Measurements from ENCODE around the gene DCAF6. TPM values are rescaled to one million over a fixed set of nuclear protein-coding genes. Genes with fewer than 3 reads are reported as not detected.

Gene DCAF6
- total RNA-seq, 2 donors from 2014 or later: 30.7 to 42.8 TPM

DNA sequence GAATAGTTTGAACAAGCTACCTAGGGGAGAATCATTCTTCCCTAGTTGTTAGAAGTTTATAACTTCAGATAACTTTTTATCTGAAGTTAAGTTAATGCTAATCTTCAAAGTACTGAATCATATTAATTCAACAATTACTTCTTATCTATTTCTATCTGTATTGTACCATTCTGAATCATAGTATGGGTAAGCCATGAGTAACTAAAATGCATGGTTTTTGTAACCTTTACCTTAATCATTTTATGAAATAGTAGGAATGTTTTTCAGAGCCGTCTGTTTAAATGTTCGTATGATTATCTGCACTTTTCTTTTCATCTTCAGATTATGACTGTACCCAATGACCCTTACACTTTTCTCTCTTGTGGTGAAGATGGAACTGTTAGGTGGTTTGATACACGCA is 50.7 kb downstream of the DCAF6 start:
- Histone ChIP-seq H3K27me3 (no peaks in the 10 kb centered on the region), H3K4me1 (no peaks in the 10 kb centered on the region), H3K9me3 (no peaks in the 10 kb centered on the region), H3K27ac (no peak overlapping the region), H3K4me3 (no peak overlapping the region), H3K36me3 (replicated peaks in 1 of 2; ENCODE audit: insufficient read depth in 1 of 2, low read depth in 2 of 2) (peaks cover 0 to 4% of the 10 kb centered on the region in 2 donors)
- ATAC-seq (no peak), DNase-seq (no peak)
- TF ChIP-seq POLR2A (IDR thresholded peaks at IDR 0.05): no peak
- TF ChIP-seq, protein P1, sequence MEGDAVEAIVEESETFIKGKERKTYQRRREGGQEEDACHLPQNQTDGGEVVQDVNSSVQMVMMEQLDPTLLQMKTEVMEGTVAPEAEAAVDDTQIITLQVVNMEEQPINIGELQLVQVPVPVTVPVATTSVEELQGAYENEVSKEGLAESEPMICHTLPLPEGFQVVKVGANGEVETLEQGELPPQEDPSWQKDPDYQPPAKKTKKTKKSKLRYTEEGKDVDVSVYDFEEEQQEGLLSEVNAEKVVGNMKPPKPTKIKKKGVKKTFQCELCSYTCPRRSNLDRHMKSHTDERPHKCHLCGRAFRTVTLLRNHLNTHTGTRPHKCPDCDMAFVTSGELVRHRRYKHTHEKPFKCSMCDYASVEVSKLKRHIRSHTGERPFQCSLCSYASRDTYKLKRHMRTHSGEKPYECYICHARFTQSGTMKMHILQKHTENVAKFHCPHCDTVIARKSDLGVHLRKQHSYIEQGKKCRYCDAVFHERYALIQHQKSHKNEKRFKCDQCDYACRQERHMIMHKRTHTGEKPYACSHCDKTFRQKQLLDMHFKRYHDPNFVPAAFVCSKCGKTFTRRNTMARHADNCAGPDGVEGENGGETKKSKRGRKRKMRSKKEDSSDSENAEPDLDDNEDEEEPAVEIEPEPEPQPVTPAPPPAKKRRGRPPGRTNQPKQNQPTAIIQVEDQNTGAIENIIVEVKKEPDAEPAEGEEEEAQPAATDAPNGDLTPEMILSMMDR (IDR thresholded peaks at IDR 0.05): no peak
- WGBS, 2 donors: 85 to 89% methylated on average over 3 of the region's 3 CpGs
- intact Hi-C loops (cut with DNase I): no loop called here

DNA sequence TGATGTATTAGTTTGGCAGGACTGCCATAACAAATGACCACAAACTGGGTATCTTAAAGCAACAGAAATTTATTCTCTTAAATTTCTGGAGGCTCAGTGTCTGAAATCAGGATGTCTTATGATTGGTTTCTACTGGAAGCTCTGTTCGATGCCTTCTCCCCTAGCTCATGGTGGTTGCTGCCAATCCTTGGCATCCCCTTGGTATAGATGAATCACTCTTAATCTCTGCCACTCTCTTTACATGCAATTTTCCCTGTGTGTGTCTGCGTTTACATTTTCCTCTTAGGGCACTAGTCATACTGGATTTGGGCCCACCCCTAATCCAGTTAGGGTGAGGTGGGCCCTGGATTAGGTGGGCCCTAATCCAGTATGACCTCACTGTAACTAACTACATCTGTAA is 55.1 kb downstream of the DCAF6 start:
- H3K4me1 ChIP-seq: peaks cover under 1% of the 10 kb centered on the region
- ATAC-seq: no peak

DNA sequence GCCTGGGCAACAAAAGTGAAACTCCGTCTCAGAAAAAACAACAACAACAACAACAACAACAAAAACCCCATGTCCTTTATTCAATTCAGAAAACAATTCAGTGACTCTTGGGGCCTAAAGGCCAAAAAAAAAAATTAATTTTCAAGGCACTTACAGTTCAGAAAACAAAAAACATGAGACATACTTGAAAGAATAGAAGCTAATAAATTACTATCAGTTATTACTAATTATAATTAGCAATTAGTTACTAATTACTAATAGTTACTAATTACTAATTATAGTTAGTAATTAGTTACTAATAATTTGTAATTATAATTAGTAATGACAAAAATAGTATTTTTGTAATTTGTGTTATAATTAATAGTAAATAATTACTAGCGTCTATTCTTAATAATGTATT is 57.2 kb downstream of the DCAF6 start:
- Histone ChIP-seq H3K9me3 (no peaks in the 10 kb centered on the region), H3K36me3 (replicated peaks in 1 of 2; ENCODE audit: insufficient read depth in 1 of 2, low read depth in 2 of 2) (peaks cover 0 to 8% of the 10 kb centered on the region in 2 donors), H3K4me1 (peaks cover 9% of the 10 kb centered on the region), H3K4me3 (no peak overlapping the region), H3K27me3 (no peaks in the 10 kb centered on the region), H3K27ac (no peak overlapping the region)
- 61 to 98% methylated on average over 2 of the region's 2 CpGs for WGBS, 2 donors
- ATAC-seq (no peak), DNase-seq (no peak)
- intact Hi-C loops (cut with DNase I): no loop called here
- TF ChIP-seq, protein P1 (IDR thresholded peaks at IDR 0.05): no peak
- TF ChIP-seq POLR2A (IDR thresholded peaks at IDR 0.05): no peak

More for the DNA sequence above, 55.1 kb downstream of the DCAF6 start:
- Histone ChIP-seq H3K27me3 (no peaks in the 10 kb centered on the region), H3K4me3 (no peak overlapping the region), H3K36me3 (replicated peaks in 1 of 2; ENCODE audit: insufficient read depth in 1 of 2, low read depth in 2 of 2) (peaks cover 0 to 8% of the 10 kb centered on the region in 2 donors), H3K27ac (no peak overlapping the region), H3K9me3 (no peaks in the 10 kb centered on the region)
- DNase-seq: no peak
- intact Hi-C loops (cut with DNase I): no loop called here
- TF ChIP-seq, protein P1 (IDR thresholded peaks at IDR 0.05): no peak
- TF ChIP-seq POLR2A (IDR thresholded peaks at IDR 0.05): no peak
- 92 to 93% methylated on average over 2 of the region's 2 CpGs for WGBS, 2 donors

DNA sequence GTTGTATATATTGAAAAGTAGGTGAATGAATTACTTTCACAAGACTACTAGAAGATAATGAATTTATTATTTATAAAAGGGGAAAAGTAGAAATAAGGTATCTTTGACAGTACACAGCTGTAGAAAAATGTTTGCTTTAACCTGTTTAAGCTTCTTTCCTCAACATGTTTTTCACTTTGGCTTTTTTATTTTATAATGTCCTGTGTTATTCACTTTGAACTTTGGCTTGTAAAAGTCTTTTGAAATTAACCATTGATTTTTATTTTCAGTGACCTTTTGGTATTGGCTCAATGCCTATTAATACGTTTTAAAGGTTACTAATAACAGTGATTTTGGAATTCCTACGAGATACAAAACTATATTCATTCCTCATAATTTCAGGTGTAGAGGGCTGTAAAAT is 58.1 kb downstream of the DCAF6 start:
- Histone ChIP-seq H3K27ac (no peak overlapping the region), H3K9me3 (no peaks in the 10 kb centered on the region), H3K4me3 (no peak overlapping the region), H3K27me3 (no peaks in the 10 kb centered on the region), H3K36me3 (replicated peaks in 1 of 2; ENCODE audit: insufficient read depth in 1 of 2, low read depth in 2 of 2) (peaks cover 0 to 8% of the 10 kb centered on the region in 2 donors), H3K4me1 (peaks cover 9% of the 10 kb centered on the region)
- no peak for TF ChIP-seq POLR2A (IDR thresholded peaks at IDR 0.05)
- TF ChIP-seq, protein P1 (IDR thresholded peaks at IDR 0.05): no peak
- 22 to 23% methylated on average over 2 of the region's 2 CpGs for WGBS, 2 donors
- DNase-seq: no peak
- ATAC-seq: no peak
- intact Hi-C loops (cut with DNase I): no loop called here

DNA sequence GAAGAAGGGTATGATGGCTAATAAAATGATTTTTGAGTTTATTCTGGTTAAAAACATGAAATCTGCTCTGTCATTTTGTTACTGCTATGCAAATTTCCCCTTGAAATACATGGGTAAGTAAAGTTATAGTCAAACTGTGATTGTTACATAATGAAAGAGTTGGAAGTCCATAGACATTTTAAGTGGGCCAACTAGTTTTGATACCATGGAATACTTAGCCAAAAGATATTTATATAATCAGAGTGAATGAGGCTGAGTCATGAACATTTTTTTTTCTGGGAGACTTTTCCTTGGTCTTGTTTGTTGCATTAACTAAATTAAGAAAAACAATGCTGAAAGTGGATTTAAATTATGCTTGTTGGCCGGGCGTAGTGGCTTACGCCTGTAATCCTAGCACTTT is 58.6 kb downstream of the DCAF6 start:
- ATAC-seq (no peak), DNase-seq (no peak)
- TF ChIP-seq POLR2A (IDR thresholded peaks at IDR 0.05): no peak
- TF ChIP-seq, protein P1 (IDR thresholded peaks at IDR 0.05): no peak
- WGBS, 2 donors: 87 to 99% methylated on average over 3 of the region's 3 CpGs
- intact Hi-C loops (cut with DNase I): no loop called here
- Histone ChIP-seq H3K27me3 (no peaks in the 10 kb centered on the region), H3K27ac (no peak overlapping the region), H3K9me3 (no peaks in the 10 kb centered on the region), H3K4me3 (no peak overlapping the region), H3K4me1 (peaks cover 9% of the 10 kb centered on the region), H3K36me3 (replicated peaks in 1 of 2; ENCODE audit: insufficient read depth in 1 of 2, low read depth in 2 of 2) (peaks cover 0 to 8% of the 10 kb centered on the region in 2 donors)
